Spleen (tissue), 11 donors: ENCODE measurements around the gene MRPS16. TPM values are rescaled to one million over a fixed set of nuclear protein-coding genes. Genes with fewer than 3 reads are reported as not detected.

Experiments used
- DNase-seq: peaks from one replicate; pipeline ENCODE4 v3.0.0-alpha.2; 2020
- H3K27ac ChIP-seq, 8 donors: fragments of 200-600 bp; sonication (generic) in 7 of 8; 1 replicate in 4 of 8; 2 replicates in 4 of 8; pipeline versions ENCODE4 v1.5.0 to v1.8.0; 2016 to 2021; ENCODE audit warnings: inconsistent platforms in 4 of 8, mild to moderate bottlenecking in 4 of 8, moderate library complexity in 1 of 8
- H3K27me3 ChIP-seq, 7 donors: fragments of 200-600 bp; sonication (generic) in 6 of 7; replicated peaks in 1 of 7; 1 replicate in 4 of 7; 2 replicates in 3 of 7; pipeline versions ENCODE4 v1.5.0 to v1.8.0; 2016 to 2021; ENCODE audit warnings: inconsistent platforms in 3 of 7, mild to moderate bottlenecking in 1 of 7
- H3K36me3 ChIP-seq, 6 donors: fragments of 200-600 bp; sonication (generic) in 5 of 6; 1 replicate in 4 of 6; 2 replicates in 2 of 6; pipeline versions ENCODE4 v1.5.0 to v1.8.0; 2016 to 2021; ENCODE audit warnings: inconsistent platforms in 2 of 6
- H3K4me1 ChIP-seq, 6 donors: fragments of 200-600 bp; sonication (generic) in 5 of 6; 1 replicate in 3 of 6; 2 replicates in 3 of 6; pipeline versions ENCODE4 v1.5.0 to v1.8.0; 2016 to 2021; ENCODE audit warnings: inconsistent platforms in 3 of 6
- H3K4me3 ChIP-seq, 8 donors: fragments of 200-600 bp; sonication (generic) in 7 of 8; 1 replicate in 4 of 8; 2 replicates in 4 of 8; pipeline versions ENCODE4 v1.5.0 to v1.8.0; 2016 to 2021; ENCODE audit warnings: inconsistent platforms in 4 of 8, mild to moderate bottlenecking in 4 of 8, moderate library complexity in 2 of 8
- H3K9me3 ChIP-seq, 8 donors: fragments of 200-600 bp; sonication (generic) in 7 of 8; 1 replicate in 4 of 8; 2 replicates in 4 of 8; pipeline versions ENCODE4 v1.5.0 to v1.8.0; 2016 to 2021; ENCODE audit warnings: inconsistent platforms in 4 of 8
- CTCF ChIP-seq, 11 experiments: fragments of 200-600 bp in 7 of 11; fragments of 450-650 bp in 4 of 11; sonication (generic) in 4 of 11; IDR thresholded peaks in 8 of 11; conservative IDR thresholded peaks in 3 of 11; 1 replicate in 7 of 11; 2 replicates in 4 of 11; pipeline versions ENCODE4 v1.4.0 to v1.8.0; 2016 to 2021; ENCODE audit warnings: antibody characterized with exemption in 11 of 11, inconsistent platforms in 4 of 11, mild to moderate bottlenecking in 1 of 11
- POLR2A ChIP-seq, 3 donors: fragments of 450-650 bp; IDR thresholded peaks; one replicate each; pipeline ENCODE4 v1.5.1; 2017; ENCODE audit warnings: antibody characterized with exemption in 3 of 3, mild to moderate bottlenecking in 1 of 3
- POLR2AphosphoS5 ChIP-seq, 3 donors: sonication (generic); formaldehyde crosslinking; IDR thresholded peaks; one replicate each; pipeline ENCODE4 v1.5.1; 2017; ENCODE audit warnings: antibody characterized with exemption in 3 of 3
- WGBS, 5 donors: extraction: QIAGEN DNeasy Blood & Tissue Kit in 3 of 5; methylation state at CpG; one replicate each; pipeline versions ENCODE4 v1.1.5 to v1.1.7; 2013 to 2018; 5-methylcytosine and 5-hydroxymethylcytosine counted together
- intact Hi-C: fragments of 100-400 bp; cut with DNase I; formaldehyde crosslinking; loops from one replicate; pipeline ENCODE4 v1.15.0; 2023; ENCODE audit warnings: low total_unique reads
- polyA plus RNA-seq, 3 donors: library from polyadenylated mRNA; stranded (reverse); fragments of 200-250 nt; gene quantifications; one replicate each; pipeline ENCODE4 v1.2.1, GENCODE V29; 2013
- total RNA-seq, 7 donors: library from RNA; depleted of rRNA in 3 of 7; stranded (reverse); fragments of >200 nt in 3 of 7; fragmentation: NEBNext Ultra II Directional in 4 of 7; extraction: Animal tissue kit (Norgen Biotek cat#: 25700) in 4 of 7; gene quantifications; one replicate each; pipeline versions ENCODE4 v1.1.0 to v1.2.1, GENCODE V29; 2016 to 2021
- donor health status: healthy with polysubstance abuse.
- donor health status: DM: no; HTN: no; CAD: no; lungs with moderate emphysema.
- donor health status: DM: no; HTN: no; CAD: no.
- donor health status: Bipolar disorder and iron deficiency.
- donor health status: healthy.
- donor health status: DM: no; HTN: no; CAD: no.
- donor health status: DM: yes; HTN: yes; CAD: no.

MRPS16 gene
- total and polyA plus RNA-seq, 10 donors = 33.2 to 74.6 (median 58.2) TPM

GRCh38 chr10:73289958-73290357, 37.5 kb upstream of the MRPS16 start:
- no peak for DNase-seq
- H3K27me3 ChIP-seq = no peaks in the 10 kb centered on the region
- TF ChIP-seq CTCF (IDR thresholded peaks at IDR 0.05 in 8 of 11, conservative IDR thresholded peaks at IDR 0.05 in 3 of 11) = no peak
- TF ChIP-seq POLR2AphosphoS5 (IDR thresholded peaks at IDR 0.05) = no peak
- TF ChIP-seq POLR2A (IDR thresholded peaks at IDR 0.05) = no peak
- H3K27ac ChIP-seq = no peak overlapping the region
- no peaks in the 10 kb centered on the region for H3K4me1 ChIP-seq
- intact Hi-C loops = no loop called here
- WGBS, 5 donors = 96 to 100% (median 98%) methylated on average over 1 of the region's 1 CpG
- no peak overlapping the region for H3K4me3 ChIP-seq
- peaks cover 0 to 12% (median 9%) of the 10 kb centered on the region in 8 donors for H3K9me3 ChIP-seq
- peaks cover 0 to 5% (median 0%) of the 10 kb centered on the region in 6 donors for H3K36me3 ChIP-seq

- WGBS, 5 donors = 77 to 98% (median 85%) methylated on average over 1 of the region's 1 CpG
- Histone ChIP-seq H3K36me3 (peaks cover 0 to 5% (median 0%) of the 10 kb centered on the region in 6 donors), H3K9me3 (peaks cover 0 to 12% (median 9%) of the 10 kb centered on the region in 8 donors), H3K4me1 (no peaks in the 10 kb centered on the region), H3K27ac (no peak overlapping the region), H3K4me3 (no peak overlapping the region), H3K27me3 (no peaks in the 10 kb centered on the region)
- intact Hi-C loops = no loop called here
- no peak for DNase-seq
- no peak for TF ChIP-seq CTCF (IDR thresholded peaks at IDR 0.05 in 8 of 11, conservative IDR thresholded peaks at IDR 0.05 in 3 of 11)
- no peak for TF ChIP-seq POLR2A (IDR thresholded peaks at IDR 0.05)
- no peak for TF ChIP-seq POLR2AphosphoS5 (IDR thresholded peaks at IDR 0.05)
Measured at GRCh38 chr10:73287441-73287840, 35.0 kb upstream of the MRPS16 start.

- intact Hi-C loops = no loop called here
- no peak overlapping the region for H3K27ac ChIP-seq
Measured at GRCh38 chr10:73281097-73281496, 28.7 kb upstream of the MRPS16 start.

GRCh38 chr10:73264423-73264822, 12.0 kb upstream of the MRPS16 start:
- 87 to 93% (median 89%) methylated on average over 2 of the region's 2 CpGs for WGBS, 5 donors
- no peak overlapping the region for H3K27ac ChIP-seq
- no peak overlapping the region for H3K4me3 ChIP-seq
- H3K27me3 ChIP-seq = no peaks in the 10 kb centered on the region
- TF ChIP-seq POLR2AphosphoS5 (IDR thresholded peaks at IDR 0.05) = no peak
- TF ChIP-seq CTCF (IDR thresholded peaks at IDR 0.05 in 8 of 11, conservative IDR thresholded peaks at IDR 0.05 in 3 of 11) = no peak
- no peak for TF ChIP-seq POLR2A (IDR thresholded peaks at IDR 0.05)
- peaks cover 0 to 6% (median 0%) of the 10 kb centered on the region in 6 donors for H3K4me1 ChIP-seq
- no peak for DNase-seq
- H3K9me3 ChIP-seq = peaks cover 0 to 8% (median 2%) of the 10 kb centered on the region in 8 donors
- intact Hi-C loops = loop anchor here (10.0 kb wide), 1 partner anchor 380 kb away; the partner anchor contains the start of gene MYOZ1
- H3K36me3 ChIP-seq = no peaks in the 10 kb centered on the region

More at GRCh38 chr10:73281097-73281496, 28.7 kb upstream of the MRPS16 start:
- Histone ChIP-seq H3K4me3 (no peak overlapping the region), H3K36me3 (no peaks in the 10 kb centered on the region), H3K27me3 (no peaks in the 10 kb centered on the region), H3K9me3 (peaks cover 0 to 6% (median 0%) of the 10 kb centered on the region in 8 donors), H3K4me1 (no peaks in the 10 kb centered on the region)
- 85 to 94% (median 92%) methylated on average over 3 of the region's 3 CpGs for WGBS, 5 donors
- TF ChIP-seq POLR2A (IDR thresholded peaks at IDR 0.05) = no peak
- TF ChIP-seq CTCF (IDR thresholded peaks at IDR 0.05 in 8 of 11, conservative IDR thresholded peaks at IDR 0.05 in 3 of 11) = no peak
- TF ChIP-seq POLR2AphosphoS5 (IDR thresholded peaks at IDR 0.05) = no peak
- no peak for DNase-seq
